Measurements from ENCODE around the gene RBM20. TPM values are rescaled to one million over a fixed set of nuclear protein-coding genes. Genes with fewer than 3 reads are reported as not detected.

Gene RBM20
- total RNA-seq, 4 donors from 2014 or later: 7.4 to 18.4 (median 10.2) TPM

- in situ Hi-C loops (cut with MboI; ENCODE audit: low sequenced_read_pairs in 4 of 4) (loop anchor here in 1 of 4 donors (10.0 kb wide), 1 partner anchor 136 kb away; no protein-coding TSS in a partner anchor), intact Hi-C loops (cut with DNase I; ENCODE audit: low total_unique reads) (loop anchor here (5.0 to 10.0 kb wide), 2 partner anchors 76 to 123 kb away; partner anchors contain the start of gene PDCD4)
- Histone ChIP-seq H3K36me3 (no peaks in the 10 kb centered on the region), H3K9me3 (no peaks in the 10 kb centered on the region), H3K27ac (peak overlapping the region in 1 of 4 donors; percentile 36), H3K4me1 (peaks cover 3 to 6% of the 10 kb centered on the region in 2 donors), H3K4me3 (no peak overlapping the region), H3K27me3 (no peaks in the 10 kb centered on the region)
- DNase-seq (no peak), ATAC-seq (no peak)
- no peak for TF ChIP-seq POLR2A (IDR thresholded peaks at IDR 0.05)
- TF ChIP-seq CTCF (IDR thresholded peaks at IDR 0.05 in 4 of 5, conservative IDR thresholded peaks at IDR 0.05 in 1 of 5): no peak
Measured at GRCh38 chr10:110748970-110749369, 104.8 kb downstream of the RBM20 start.

GRCh38 chr10:110750931-110751330, 106.8 kb downstream of the RBM20 start:
- intact Hi-C loops (cut with DNase I; ENCODE audit: low total_unique reads): no loop called here
- H3K4me1 ChIP-seq: peaks cover 9 to 15% of the 10 kb centered on the region in 2 donors
- H3K27me3 ChIP-seq: no peaks in the 10 kb centered on the region
- no peak overlapping the region for H3K27ac ChIP-seq
- no peaks in the 10 kb centered on the region for H3K9me3 ChIP-seq
- H3K36me3 ChIP-seq: no peaks in the 10 kb centered on the region
- ATAC-seq (no peak), DNase-seq (no peak)
- H3K4me3 ChIP-seq: no peak overlapping the region
- in situ Hi-C loops (cut with MboI; ENCODE audit: low sequenced_read_pairs in 4 of 4): loop anchor here in 1 of 4 donors (5.0 kb wide), 1 partner anchor 146 kb away; no protein-coding TSS in a partner anchor
- TF ChIP-seq POLR2A (IDR thresholded peaks at IDR 0.05) (no peak), CTCF (IDR thresholded peaks at IDR 0.05 in 4 of 5, conservative IDR thresholded peaks at IDR 0.05 in 1 of 5) (no peak)

GRCh38 chr10:110751850-110752249, 107.7 kb downstream of the RBM20 start:
- intact Hi-C loops (cut with DNase I; ENCODE audit: low total_unique reads): no loop called here
- in situ Hi-C loops (cut with MboI; ENCODE audit: low sequenced_read_pairs in 4 of 4): loop anchor here in 1 of 4 donors (5.0 kb wide), 1 partner anchor 145 kb away; no protein-coding TSS in a partner anchor
- H3K27me3 ChIP-seq: no peaks in the 10 kb centered on the region

GRCh38 chr10:110753462-110753861, 109.3 kb downstream of the RBM20 start:
- Histone ChIP-seq H3K36me3 (no peaks in the 10 kb centered on the region), H3K4me1 (peaks cover 21 to 34% of the 10 kb centered on the region in 2 donors), H3K4me3 (no peak overlapping the region), H3K27ac (no peak overlapping the region), H3K9me3 (no peaks in the 10 kb centered on the region), H3K27me3 (no peaks in the 10 kb centered on the region)
- no peak for TF ChIP-seq POLR2A (IDR thresholded peaks at IDR 0.05)
- no peak for TF ChIP-seq CTCF (IDR thresholded peaks at IDR 0.05 in 4 of 5, conservative IDR thresholded peaks at IDR 0.05 in 1 of 5)
- no peak for ATAC-seq
- in situ Hi-C loops (cut with MboI; ENCODE audit: low sequenced_read_pairs in 4 of 4) (loop anchor here in 1 of 4 donors (5.0 kb wide), 1 partner anchor 144 kb away; no protein-coding TSS in a partner anchor), intact Hi-C loops (cut with DNase I; ENCODE audit: low total_unique reads) (no loop called here)
- DNase-seq: no peak

More at GRCh38 chr10:110751850-110752249, 107.7 kb downstream of the RBM20 start:
- Histone ChIP-seq H3K4me3 (no peak overlapping the region), H3K27ac (no peak overlapping the region), H3K36me3 (no peaks in the 10 kb centered on the region), H3K4me1 (peaks cover 18 to 23% of the 10 kb centered on the region in 2 donors), H3K9me3 (no peaks in the 10 kb centered on the region)
- no peak for ATAC-seq
- DNase-seq: no peak
- TF ChIP-seq POLR2A (IDR thresholded peaks at IDR 0.05) (no peak), CTCF (IDR thresholded peaks at IDR 0.05 in 4 of 5, conservative IDR thresholded peaks at IDR 0.05 in 1 of 5) (no peak)
